Neutrophil (primary cell): ENCODE data around the gene LAMC2.

Source experiments
- H3K27ac ChIP-seq: fragments of 200-600 bp; sonication (generic); 2 replicates; pipeline ENCODE4 v1.5.1; 2016; ENCODE audit warnings: mild to moderate bottlenecking, moderate library complexity
- H3K27me3 ChIP-seq: fragments of 200-600 bp; sonication (generic); 2 replicates; pipeline ENCODE4 v1.6.0; 2016; ENCODE audit warnings: mild to moderate bottlenecking
- H3K36me3 ChIP-seq: fragments of 200-600 bp; sonication (generic); 2 replicates; pipeline ENCODE4 v1.5.1; 2017
- H3K4me1 ChIP-seq, 2 experiments: fragments of 200-600 bp in 1 of 2; sonication (generic) in 1 of 2; 1 replicate in 1 of 2; 2 replicates in 1 of 2; pipeline versions ENCODE4 v1.5.1 to v1.6.1; 2013 to 2016; ENCODE audit warnings: low read depth in 1 of 2, low read length in 1 of 2, mild to moderate bottlenecking in 1 of 2, moderate library complexity in 1 of 2; ENCODE audit not compliant: control insufficient read depth in 1 of 2, insufficient read depth in 1 of 2
- H3K4me3 ChIP-seq, 2 experiments: fragments of 200-600 bp in 1 of 2; sonication (generic) in 1 of 2; 1 replicate in 1 of 2; 2 replicates in 1 of 2; pipeline ENCODE4 v1.5.1; 2013 to 2016; ENCODE audit warnings: low read depth in 1 of 2, low read length in 1 of 2, mild to moderate bottlenecking in 1 of 2, moderate library complexity in 1 of 2
- H3K9me3 ChIP-seq: fragments of 200-600 bp; sonication (generic); 2 replicates; pipeline ENCODE4 v1.5.1; 2016
- TF ChIP-seq, protein P1 (sequence below): fragments of 200-600 bp; sonication (generic); IDR thresholded peaks from 2 replicates; pipeline ENCODE4 v1.5.1; 2016; ENCODE audit warnings: antibody characterized with exemption

The LAMC2 gene

GRCh38 chr1:183236158-183236725 lies 50.2 kb downstream of the LAMC2 start:
- Histone ChIP-seq H3K27me3 (no peaks in the 10 kb centered on the region), H3K27ac (no peak overlapping the region), H3K4me3 (no peak overlapping the region), H3K36me3 (no peaks in the 10 kb centered on the region), H3K9me3 (no peaks in the 10 kb centered on the region), H3K4me1 (peaks cover under 1 to 4% of the 10 kb centered on the region in 2 experiments)
- TF ChIP-seq, protein P1, sequence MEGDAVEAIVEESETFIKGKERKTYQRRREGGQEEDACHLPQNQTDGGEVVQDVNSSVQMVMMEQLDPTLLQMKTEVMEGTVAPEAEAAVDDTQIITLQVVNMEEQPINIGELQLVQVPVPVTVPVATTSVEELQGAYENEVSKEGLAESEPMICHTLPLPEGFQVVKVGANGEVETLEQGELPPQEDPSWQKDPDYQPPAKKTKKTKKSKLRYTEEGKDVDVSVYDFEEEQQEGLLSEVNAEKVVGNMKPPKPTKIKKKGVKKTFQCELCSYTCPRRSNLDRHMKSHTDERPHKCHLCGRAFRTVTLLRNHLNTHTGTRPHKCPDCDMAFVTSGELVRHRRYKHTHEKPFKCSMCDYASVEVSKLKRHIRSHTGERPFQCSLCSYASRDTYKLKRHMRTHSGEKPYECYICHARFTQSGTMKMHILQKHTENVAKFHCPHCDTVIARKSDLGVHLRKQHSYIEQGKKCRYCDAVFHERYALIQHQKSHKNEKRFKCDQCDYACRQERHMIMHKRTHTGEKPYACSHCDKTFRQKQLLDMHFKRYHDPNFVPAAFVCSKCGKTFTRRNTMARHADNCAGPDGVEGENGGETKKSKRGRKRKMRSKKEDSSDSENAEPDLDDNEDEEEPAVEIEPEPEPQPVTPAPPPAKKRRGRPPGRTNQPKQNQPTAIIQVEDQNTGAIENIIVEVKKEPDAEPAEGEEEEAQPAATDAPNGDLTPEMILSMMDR = no peak

GRCh38 chr1:183237046-183237445 lies 51.0 kb downstream of the LAMC2 start:
- H3K36me3 ChIP-seq = no peaks in the 10 kb centered on the region
- H3K27me3 ChIP-seq = no peaks in the 10 kb centered on the region
- TF ChIP-seq, protein P1 = no peak
- H3K27ac ChIP-seq = no peak overlapping the region
- H3K4me1 ChIP-seq = peaks cover 9 to 12% of the 10 kb centered on the region in 2 experiments
- H3K9me3 ChIP-seq = no peaks in the 10 kb centered on the region
- H3K4me3 ChIP-seq = no peak overlapping the region

DNA sequence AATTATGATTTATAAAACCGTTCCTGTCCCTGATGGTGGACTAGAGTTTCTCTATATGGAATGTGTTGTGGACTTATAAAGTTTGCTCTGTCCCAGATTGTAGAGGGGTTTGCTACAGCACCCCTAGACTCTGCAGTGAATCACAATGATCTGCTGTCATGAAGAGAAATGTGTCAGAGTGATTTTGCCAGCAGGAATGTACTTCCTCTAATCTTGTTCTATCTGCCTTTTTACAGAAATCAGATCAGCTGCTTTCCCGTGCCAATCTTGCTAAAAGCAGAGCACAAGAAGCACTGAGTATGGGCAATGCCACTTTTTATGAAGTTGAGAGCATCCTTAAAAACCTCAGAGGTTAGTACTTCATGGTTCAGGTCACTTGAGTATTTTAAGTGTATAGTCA lies 52.0 kb downstream of the LAMC2 start:
- no peaks in the 10 kb centered on the region for H3K9me3 ChIP-seq
- H3K36me3 ChIP-seq = no peaks in the 10 kb centered on the region
- H3K4me1 ChIP-seq = peaks cover 18 to 23% of the 10 kb centered on the region in 2 experiments
- H3K27ac ChIP-seq = no peak overlapping the region
- H3K27me3 ChIP-seq = no peaks in the 10 kb centered on the region
- TF ChIP-seq, protein P1 = no peak
- no peak overlapping the region for H3K4me3 ChIP-seq

- Histone ChIP-seq H3K4me1 (peaks cover 30 to 35% of the 10 kb centered on the region in 2 experiments), H3K27ac (no peak overlapping the region), H3K27me3 (no peaks in the 10 kb centered on the region), H3K4me3 (no peak overlapping the region), H3K36me3 (no peaks in the 10 kb centered on the region), H3K9me3 (no peaks in the 10 kb centered on the region)
- TF ChIP-seq, protein P1 = no peak
Measured at GRCh38 chr1:183239220-183239742, 53.2 kb downstream of the LAMC2 start.

- TF ChIP-seq, protein P1 = no peak
- H3K9me3 ChIP-seq = no peaks in the 10 kb centered on the region
- peaks cover 37 to 41% of the 10 kb centered on the region in 2 experiments for H3K4me1 ChIP-seq
- H3K27me3 ChIP-seq = no peaks in the 10 kb centered on the region
- H3K4me3 ChIP-seq = no peak overlapping the region
- H3K27ac ChIP-seq = no peak overlapping the region
- H3K36me3 ChIP-seq = no peaks in the 10 kb centered on the region
Measured at GRCh38 chr1:183239793-183240525, 53.9 kb downstream of the LAMC2 start.
